ENCODE results near the gene SFMBT2.
"Not testable (repeated sequence)": the region's sequence is repeated elsewhere in the genome, so short reads cannot be mapped to it uniquely, and the experiment has no call there.

The SFMBT2 gene

DNA sequence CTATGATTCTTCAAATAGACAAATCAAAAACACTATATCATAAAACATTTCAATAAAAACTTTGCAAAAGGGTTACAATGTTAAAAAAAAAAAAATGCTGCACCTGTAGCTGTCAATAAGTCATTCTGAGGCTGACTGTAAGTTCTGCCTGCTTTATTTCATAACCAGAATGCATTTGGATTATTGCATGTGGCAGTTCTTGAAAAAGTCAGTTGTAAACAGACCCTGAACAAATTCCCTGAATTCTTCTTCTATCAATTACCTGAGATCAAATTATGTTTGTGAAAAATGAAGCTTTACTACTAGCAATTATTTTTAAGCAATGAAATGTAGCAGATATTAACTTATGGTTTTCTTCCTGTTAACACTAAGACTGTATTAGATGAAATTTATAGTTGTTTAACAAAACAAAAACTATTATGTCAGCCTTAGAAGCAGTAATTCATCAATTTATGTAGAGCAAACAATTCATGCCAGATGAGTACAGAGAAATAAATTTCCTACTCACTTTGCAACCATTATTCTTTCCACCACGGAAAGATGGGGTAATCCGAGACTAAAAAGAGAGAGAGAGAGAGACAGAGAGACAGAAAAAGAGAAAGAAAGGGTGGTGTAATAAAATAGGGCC lies 107.8 kb downstream of the SFMBT2 start:
- Histone ChIP-seq H3K36me3 (ENCODE audit: control insufficient read depth, insufficient read depth, low read length) (no peaks in the 10 kb centered on the region), H3K27me3 (replicated peaks; ENCODE audit: control insufficient read depth, insufficient read depth, low read length) (no peaks in the 10 kb centered on the region), H3K4me3 (replicated peaks; ENCODE audit: low read depth, low read length) (no peak overlapping the region)
- TF ChIP-seq, protein P1, sequence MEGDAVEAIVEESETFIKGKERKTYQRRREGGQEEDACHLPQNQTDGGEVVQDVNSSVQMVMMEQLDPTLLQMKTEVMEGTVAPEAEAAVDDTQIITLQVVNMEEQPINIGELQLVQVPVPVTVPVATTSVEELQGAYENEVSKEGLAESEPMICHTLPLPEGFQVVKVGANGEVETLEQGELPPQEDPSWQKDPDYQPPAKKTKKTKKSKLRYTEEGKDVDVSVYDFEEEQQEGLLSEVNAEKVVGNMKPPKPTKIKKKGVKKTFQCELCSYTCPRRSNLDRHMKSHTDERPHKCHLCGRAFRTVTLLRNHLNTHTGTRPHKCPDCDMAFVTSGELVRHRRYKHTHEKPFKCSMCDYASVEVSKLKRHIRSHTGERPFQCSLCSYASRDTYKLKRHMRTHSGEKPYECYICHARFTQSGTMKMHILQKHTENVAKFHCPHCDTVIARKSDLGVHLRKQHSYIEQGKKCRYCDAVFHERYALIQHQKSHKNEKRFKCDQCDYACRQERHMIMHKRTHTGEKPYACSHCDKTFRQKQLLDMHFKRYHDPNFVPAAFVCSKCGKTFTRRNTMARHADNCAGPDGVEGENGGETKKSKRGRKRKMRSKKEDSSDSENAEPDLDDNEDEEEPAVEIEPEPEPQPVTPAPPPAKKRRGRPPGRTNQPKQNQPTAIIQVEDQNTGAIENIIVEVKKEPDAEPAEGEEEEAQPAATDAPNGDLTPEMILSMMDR (IDR thresholded peaks at IDR 0.05; ENCODE audit: insufficient read depth, low read length, poor library complexity, severe bottlenecking) = no peak
- no peak for DNase-seq (ENCODE audit: extremely low read depth, insufficient read length)

DNA sequence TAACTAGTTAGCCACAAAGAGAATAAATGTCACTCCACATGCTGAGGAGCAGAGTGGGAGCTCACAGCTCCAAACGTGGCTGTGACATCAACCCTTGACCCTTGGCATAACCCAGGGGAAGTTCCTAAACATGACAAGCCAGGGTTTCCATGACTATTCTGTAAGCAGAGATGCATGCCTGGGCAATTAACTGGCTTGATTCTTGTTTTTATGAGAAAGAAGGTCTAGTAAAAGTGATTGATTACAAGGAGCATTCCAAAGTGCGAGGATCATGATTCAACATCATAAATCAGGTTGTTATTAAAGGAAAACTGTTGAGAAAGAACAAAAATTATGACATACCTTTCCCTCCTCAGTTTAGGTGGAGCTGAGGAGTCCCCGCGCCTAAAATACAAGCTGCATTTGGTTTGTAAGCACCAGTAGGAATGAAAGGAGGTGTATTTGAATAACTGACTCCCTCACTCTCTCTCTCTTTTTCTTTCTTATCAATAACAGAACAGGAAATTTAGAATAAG lies 108.4 kb downstream of the SFMBT2 start:
- TF ChIP-seq, protein P1 (IDR thresholded peaks at IDR 0.05; ENCODE audit: insufficient read depth, low read length, poor library complexity, severe bottlenecking) = no peak
- Histone ChIP-seq H3K4me3 (replicated peaks; ENCODE audit: low read depth, low read length) (no peak overlapping the region), H3K27me3 (replicated peaks; ENCODE audit: control insufficient read depth, insufficient read depth, low read length) (no peaks in the 10 kb centered on the region), H3K36me3 (ENCODE audit: control insufficient read depth, insufficient read depth, low read length) (no peaks in the 10 kb centered on the region)
- DNase-seq (ENCODE audit: extremely low read depth, insufficient read length) = no peak

DNA sequence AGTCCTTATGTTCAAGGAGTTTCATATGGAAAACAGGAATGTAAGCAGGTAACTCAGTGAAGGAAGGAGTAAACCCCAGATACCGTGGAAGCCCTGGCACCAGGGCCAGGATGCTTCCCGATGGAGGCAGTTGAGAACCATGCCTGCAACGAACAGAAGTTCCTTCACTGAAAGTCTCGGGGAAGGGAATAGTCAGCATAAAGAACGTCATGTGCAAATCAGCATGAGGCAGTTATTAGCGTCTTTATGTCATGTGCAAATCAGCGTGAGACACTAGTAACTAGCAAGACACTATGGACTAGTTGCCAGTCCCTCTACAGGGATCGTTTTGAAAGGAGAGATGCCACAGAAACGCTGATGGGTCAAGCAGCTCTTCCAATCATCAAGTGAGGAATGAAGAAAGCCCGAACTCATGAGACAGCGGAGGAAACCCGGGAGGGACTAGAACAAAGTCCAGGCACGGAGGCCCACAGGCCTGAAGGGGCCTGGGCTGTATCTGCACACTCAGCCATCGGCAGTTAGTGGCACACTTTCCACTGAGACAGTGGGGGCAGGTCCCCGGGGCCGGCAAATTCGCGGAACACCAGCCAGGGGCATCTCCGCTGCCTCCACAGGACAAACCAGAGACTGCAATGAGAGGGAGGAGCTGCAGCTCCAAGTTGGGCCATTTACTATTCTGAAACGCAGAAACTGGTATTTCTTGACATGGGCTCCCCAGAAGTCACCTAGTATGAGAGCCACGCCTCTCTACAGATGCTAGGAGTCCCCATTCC lies 109.6 kb downstream of the SFMBT2 start:
- TF ChIP-seq, protein P1 (IDR thresholded peaks at IDR 0.05; ENCODE audit: insufficient read depth, low read length, poor library complexity, severe bottlenecking) = peak; percentile 2
- no peaks in the 10 kb centered on the region for H3K36me3 ChIP-seq (ENCODE audit: control insufficient read depth, insufficient read depth, low read length)
- no peak for DNase-seq (ENCODE audit: extremely low read depth, insufficient read length)
- H3K4me3 ChIP-seq (replicated peaks; ENCODE audit: low read depth, low read length) = no peak overlapping the region
- H3K27me3 ChIP-seq (replicated peaks; ENCODE audit: control insufficient read depth, insufficient read depth, low read length) = no peaks in the 10 kb centered on the region

DNA sequence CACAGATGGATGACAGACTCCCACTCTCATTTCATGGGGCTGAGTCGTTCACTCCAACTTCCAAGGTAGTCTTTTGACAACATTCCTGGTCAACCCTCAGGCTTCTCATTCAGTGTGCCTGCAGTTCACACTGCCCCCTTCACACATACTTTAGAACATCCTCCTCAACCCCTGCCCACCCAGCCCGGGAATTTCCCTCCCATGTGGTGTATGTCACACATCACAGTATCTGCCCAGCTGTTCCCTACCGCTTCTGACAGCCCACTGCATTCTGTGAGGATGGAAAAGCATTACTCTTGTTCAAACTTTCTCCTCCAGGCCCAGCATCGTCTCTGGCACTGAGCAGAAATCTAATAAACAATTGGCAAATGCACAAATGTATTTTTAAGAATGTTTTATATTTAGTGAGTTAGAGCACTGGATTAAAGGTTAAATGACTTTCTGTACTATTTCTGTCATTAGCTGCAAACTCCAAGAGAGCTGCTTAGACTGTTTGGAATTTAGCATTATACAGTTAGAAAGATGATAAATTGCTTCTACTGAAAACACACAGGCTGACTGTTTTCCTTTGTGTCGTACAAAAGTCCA lies 110.4 kb downstream of the SFMBT2 start:
- TF ChIP-seq, protein P1 (IDR thresholded peaks at IDR 0.05; ENCODE audit: insufficient read depth, low read length, poor library complexity, severe bottlenecking) = no peak
- no peak for DNase-seq (ENCODE audit: extremely low read depth, insufficient read length)
- no peaks in the 10 kb centered on the region for H3K36me3 ChIP-seq (ENCODE audit: control insufficient read depth, insufficient read depth, low read length)
- no peak overlapping the region for H3K4me3 ChIP-seq (replicated peaks; ENCODE audit: low read depth, low read length)
- no peaks in the 10 kb centered on the region for H3K27me3 ChIP-seq (replicated peaks; ENCODE audit: control insufficient read depth, insufficient read depth, low read length)

DNA sequence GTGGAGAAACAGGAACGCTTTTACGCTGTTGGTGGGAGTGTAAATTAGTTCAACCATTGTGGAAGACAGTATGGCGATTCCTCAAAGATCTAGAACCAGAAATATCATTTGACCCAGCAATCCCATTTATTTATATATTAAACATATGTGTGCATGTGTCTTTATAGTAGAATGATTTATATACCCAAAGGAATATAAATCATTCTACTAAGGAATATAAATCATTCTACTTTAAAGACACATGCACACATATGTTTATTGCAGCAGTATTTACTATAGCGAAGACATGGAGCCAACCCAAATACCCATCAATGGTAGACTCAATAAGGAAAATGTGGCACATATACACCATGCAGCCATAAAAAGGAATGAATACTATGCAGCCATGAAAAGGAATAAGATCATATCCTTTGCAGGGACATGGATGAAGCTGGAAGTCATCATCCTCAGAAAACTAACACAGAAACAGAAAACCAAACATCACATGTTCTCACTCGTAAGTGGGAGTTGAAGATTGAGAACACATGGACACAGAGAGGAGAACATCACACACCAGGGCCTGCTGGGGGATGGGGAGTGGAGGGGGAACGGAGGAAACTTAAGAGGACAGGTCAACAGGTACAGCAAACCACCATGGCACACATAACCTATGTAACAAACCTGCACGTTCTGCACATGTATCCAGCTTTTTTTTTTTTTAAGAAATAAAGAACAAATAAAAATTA lies 111.1 kb downstream of the SFMBT2 start:
- not testable (repeated sequence) for DNase-seq (ENCODE audit: extremely low read depth, insufficient read length); H3K4me3 ChIP-seq (replicated peaks; ENCODE audit: low read depth, low read length); H3K36me3 ChIP-seq (ENCODE audit: control insufficient read depth, insufficient read depth, low read length); H3K27me3 ChIP-seq (replicated peaks; ENCODE audit: control insufficient read depth, insufficient read depth, low read length)

Measured in GM06990 (cell line).